HG03432 (cell line): ENCODE measurements around the gene CRYAA.
"Not testable (repeated sequence)": the region's sequence is repeated elsewhere in the genome, so short reads cannot be mapped to it uniquely, and the experiment has no call there.

Source experiments
- ATAC-seq: cut with Tn5 transposase; IDR thresholded peaks from one replicate; pipeline ENCODE4 v1.9.1; 2021; ENCODE audit warnings: mild to moderate bottlenecking, moderate library complexity; ENCODE audit not compliant: unreplicated experiment

Gene CRYAA, protein sequence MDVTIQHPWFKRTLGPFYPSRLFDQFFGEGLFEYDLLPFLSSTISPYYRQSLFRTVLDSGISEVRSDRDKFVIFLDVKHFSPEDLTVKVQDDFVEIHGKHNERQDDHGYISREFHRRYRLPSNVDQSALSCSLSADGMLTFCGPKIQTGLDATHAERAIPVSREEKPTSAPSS

DNA sequence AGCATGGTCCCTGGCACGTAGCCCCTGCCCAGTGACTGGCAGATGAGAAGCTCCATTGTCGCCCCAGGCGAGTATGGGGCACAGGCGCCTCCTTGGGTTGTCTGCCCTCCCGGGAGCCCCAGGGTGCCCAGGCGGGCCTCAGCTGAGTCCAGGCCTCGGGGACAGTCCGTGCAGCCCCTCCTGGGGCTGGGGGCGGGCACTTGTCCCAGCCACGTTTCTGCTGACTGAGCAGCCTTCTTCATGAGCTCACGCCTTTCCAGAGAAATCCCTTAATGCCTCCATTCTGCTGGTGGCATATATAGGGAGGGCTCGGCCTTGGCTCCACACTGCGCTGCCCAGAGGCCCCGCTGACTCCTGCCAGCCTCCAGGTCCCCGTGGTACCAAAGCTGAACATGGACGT lies at the start of gene CRYAA:
Gene CRYAA, plus strand, starts transcription at position 301 of the 400 bp plus-strand sequence. Its CDS starts 92 bp downstream, at position 393.
- not testable (repeated sequence) for ATAC-seq

DNA sequence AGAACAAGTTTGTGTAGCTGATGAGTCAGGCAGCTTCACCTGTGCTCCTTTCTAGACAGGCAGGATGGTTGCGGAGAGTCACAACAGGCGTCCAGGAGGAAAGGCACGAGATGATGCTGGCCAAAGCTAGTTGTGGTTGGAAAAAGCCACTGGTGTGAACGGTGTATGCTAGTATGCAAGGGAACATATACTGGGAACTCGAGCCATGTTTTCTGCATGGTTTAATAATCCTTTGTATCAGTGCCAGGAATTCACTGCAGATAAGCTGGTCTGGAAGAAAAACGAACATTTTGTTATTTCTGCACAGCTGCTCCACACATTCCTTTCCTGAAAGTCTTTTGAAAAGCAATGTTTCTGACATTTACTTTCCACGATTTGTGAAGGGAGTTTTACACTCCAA lies 38.7 kb upstream of the CRYAA start:
- not testable (repeated sequence) for ATAC-seq

GRCh38 chr21:43134520-43134919 lies 34.3 kb upstream of the CRYAA start:
- ATAC-seq, result not testable (repeated sequence)

- not testable (repeated sequence) for ATAC-seq
Observed at GRCh38 chr21:43138944-43139343, 29.9 kb upstream of the CRYAA start.

GRCh38 chr21:43141407-43141806 lies 27.4 kb upstream of the CRYAA start:
- ATAC-seq, result not testable (repeated sequence)

- not testable (repeated sequence) for ATAC-seq
Observed at GRCh38 chr21:43146637-43147036, 22.2 kb upstream of the CRYAA start.

DNA sequence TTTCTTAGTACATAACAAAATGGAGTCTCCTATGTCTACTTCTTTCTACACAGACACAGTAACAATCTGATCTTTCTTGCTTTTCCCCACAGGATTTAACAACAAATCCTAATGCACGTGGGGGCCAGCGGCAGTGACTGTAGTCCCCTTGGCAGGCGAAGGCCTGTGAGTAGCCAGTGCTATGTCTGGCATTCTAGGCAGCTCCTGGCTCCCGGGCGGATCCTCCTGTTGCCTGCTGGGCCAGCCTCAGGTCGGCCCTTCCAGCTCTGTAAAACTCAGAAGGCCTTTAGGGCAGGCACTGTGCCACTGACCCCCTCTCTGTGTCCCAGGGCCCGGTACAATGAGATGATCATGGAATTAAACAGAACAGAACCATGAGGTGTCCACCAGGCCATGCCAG lies 20.8 kb upstream of the CRYAA start:
- not testable (repeated sequence) for ATAC-seq

DNA sequence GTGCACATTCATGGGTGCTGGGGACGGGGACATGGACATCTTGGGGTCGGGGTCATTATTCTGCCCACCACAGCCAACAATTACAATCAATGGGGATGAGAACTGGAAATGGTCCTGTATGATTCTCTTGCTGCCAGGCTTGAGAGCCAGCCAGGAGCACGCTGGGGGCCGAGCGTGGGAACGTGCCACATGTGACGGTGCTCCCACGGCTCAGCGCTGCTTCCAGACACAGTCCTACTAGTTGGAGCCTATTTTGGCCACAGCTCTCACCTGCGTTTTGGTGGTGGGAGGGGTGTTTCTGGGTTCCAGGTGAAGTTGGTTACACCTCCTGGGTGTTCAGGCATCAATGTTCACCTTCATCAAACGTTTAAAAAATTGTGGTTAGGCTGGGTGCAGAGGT lies 19.5 kb upstream of the CRYAA start:
- ATAC-seq, result not testable (repeated sequence)

- not testable (repeated sequence) for ATAC-seq
Observed at GRCh38 chr21:43153601-43154000, 15.2 kb upstream of the CRYAA start.

DNA sequence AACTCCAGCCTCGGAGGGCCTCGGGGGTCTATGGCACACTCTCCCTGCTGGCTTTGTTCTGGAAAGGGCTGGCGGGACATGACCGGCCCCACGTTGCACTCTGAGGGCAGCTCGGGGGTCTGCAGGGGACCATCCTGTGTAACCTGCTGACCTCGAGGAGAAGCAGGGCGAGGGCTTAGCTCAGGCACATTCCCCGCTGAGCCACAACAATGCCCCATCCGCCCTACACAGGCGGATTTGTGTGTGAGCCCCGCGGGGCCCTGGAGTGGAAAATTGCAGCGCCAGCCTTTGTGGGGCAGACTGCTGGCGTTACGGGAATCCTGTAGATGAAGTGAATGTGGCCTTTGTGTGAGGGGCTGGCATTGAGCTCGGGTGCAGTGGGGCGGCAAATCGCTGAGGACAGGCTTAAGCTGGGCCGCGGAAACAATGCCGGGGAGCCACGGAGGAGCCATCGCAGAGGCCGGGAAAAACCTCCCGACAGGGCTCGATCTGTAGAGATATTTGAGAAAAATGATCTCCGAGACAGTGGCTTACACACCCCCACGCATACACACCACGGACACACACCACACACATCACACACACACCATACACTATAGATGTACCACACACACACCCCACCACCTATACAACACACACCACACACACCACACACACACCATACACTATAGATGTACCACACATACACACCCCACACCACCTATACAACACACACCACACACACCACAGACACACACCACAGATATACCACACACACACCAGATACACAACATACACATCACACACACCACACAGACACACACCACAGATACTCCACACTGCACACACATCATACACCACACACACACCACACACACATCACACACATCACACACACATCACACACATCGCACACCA lies 9.3 kb upstream of the CRYAA start:
- ATAC-seq, result not testable (repeated sequence)

- ATAC-seq, result peak; percentile 55
Observed at GRCh38 chr21:43161826-43162707, 6.7 kb upstream of the CRYAA start.

- peak; percentile 5 for ATAC-seq
Observed at GRCh38 chr21:43162708-43163205, 6.1 kb upstream of the CRYAA start.

DNA sequence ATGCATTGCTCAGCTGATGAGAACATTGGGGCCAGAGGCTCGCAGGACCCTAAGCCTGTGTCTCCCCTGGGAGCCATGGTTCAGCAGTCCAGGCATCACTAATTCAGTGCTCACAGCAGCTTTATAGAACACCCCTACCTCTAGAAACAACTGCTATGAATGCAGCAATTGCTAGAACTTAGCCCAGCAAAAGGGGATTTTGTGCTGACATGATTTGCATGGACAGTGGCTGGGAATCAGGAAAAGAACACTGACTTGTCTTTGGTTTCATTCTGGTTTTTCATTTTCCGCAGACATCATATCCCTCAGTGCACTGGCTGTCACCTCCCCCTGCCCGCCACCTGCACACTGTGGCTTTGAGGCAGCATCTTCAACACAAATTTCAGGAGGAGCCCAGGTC lies 4.0 kb upstream of the CRYAA start:
- not testable (repeated sequence) for ATAC-seq

DNA sequence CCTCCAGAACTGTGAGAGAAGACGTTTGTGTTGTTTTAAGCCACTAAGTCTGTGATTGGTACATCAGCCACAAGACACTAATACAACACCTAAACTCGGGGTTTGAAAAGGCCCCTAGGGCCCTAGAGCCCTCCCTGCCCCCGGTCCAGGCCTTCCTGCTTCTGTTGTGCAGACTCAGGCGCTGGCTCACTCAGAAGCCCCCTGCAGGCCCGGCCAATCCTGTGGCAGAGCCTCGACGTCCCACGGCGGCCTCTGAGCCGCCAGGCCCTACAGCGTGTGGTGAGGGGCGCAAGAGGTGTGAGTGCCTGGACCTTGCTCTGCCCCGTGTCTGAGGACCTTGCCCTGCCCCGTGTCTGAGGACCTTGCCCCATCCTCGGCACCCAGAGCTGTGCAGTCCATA lies 3.1 kb upstream of the CRYAA start:
- not testable (repeated sequence) for ATAC-seq

DNA sequence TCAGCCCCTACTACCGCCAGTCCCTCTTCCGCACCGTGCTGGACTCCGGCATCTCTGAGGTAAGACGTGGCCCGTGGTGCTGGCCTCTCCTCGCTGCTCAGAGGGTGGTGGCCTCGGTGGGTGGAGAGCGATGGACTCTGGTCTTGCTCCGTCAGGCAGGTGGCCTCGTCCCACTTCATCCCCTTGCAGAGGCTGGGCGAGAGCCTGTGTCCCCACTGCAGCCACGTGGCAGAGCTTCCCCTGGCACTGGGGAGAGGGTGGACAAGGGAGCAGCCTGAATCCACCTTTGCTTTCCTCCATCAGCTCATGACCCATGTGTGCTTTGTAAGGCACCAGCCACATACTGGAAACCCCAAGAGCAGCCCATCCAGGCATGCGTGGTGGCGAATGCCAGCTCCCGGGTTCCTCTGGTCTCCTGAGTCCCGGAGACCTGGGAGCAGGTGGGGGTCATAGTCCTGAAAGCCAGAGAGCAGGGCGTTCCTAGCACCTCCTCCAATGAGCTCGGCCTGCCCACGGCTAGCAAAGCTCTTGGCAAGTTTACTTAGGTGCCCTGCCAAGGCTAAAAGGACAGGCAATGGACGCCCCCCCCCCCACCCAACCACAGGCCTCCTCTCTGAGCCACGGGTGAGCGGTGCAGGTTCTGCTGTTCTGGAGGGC lies 550 bp downstream of the CRYAA start:
- ATAC-seq, result not testable (repeated sequence)

- not testable (repeated sequence) for ATAC-seq
Observed at GRCh38 chr21:43169891-43170290, 1.1 kb downstream of the CRYAA start.

DNA sequence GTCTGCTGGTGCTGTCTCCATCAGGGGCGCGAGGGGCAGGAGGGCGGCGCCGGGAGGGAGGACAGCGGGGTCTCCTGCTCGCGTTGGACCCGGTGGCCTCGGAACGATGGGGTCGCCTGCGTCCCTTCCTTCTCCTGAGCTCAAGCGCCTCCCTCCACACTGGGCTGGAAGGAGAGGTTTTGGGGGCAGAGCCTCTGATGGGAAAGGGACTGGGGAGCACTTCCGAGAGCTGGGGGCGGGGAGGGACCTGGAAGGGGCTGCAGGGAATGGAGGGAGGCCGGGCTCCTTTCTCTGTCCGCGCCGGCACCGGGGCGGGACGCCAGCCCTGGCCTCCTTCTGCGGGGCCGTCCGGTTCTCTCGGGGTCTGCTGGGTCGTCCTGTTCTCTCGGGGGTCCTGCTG lies 4.0 kb downstream of the CRYAA start:
- ATAC-seq, result not testable (repeated sequence)

GRCh38 chr21:43173438-43173837 lies 4.6 kb downstream of the CRYAA start:
- not testable (repeated sequence) for ATAC-seq

GRCh38 chr21:43173930-43174329 lies 5.1 kb downstream of the CRYAA start:
- ATAC-seq, result not testable (repeated sequence)

GRCh38 chr21:43174998-43175397 lies 6.2 kb downstream of the CRYAA start:
- ATAC-seq, result not testable (repeated sequence)
